Activated T-cell treated with anti-CD3 and anti-CD28 coated beads for 48 hours (primary cell): Measurements from ENCODE around the gene HCST.
"Not testable (repeated sequence)": the region's sequence is repeated elsewhere in the genome, so short reads cannot be mapped to it uniquely, and the experiment has no call there.

Experiments
- DNase-seq: peaks from one replicate; pipeline ENCODE4 v3.0.0-alpha.2; 2020; ENCODE audit warnings: low read depth

Gene HCST

DNA sequence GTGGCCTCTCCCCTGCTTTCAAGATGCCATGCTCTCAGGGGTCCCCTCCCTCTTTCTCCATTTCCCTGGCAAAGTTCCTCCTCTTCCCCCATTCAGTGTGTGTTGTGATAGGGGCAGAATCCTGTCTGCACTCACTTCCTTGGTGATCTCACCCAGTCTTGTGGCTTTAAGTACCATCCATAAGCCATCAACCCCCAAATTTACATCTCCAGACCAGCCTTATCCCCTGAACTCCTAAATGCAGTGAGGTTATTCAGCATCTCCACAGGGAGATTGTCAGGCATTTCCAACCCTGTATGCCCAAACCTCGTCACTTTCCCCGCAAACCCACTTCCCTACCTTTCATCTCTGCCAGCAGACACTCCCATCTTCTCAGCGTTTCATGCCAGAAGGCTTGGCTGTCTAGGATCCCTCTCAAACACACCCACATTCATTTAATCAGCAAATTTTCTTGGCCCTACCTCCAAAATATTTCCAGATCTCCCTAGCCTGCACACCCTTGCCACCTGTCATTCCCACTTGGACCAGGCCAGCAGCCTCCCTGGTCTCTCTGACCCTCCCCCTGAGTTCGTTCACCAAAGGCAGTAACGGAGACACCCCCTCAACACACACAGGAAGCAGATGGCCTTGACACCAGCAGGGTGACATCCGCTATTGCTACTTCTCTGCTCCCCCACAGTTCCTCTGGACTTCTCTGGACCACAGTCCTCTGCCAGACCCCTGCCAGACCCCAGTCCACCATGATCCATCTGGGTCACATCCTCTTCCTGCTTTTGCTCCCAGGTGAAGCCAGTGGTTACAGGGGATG is at the start of gene HCST:
Gene HCST, plus strand, starts transcription at position 676 of the 808 bp plus-strand sequence. Its CDS starts 65 bp downstream, at position 741.
- no peak for DNase-seq

GRCh38 chr19:35853038-35853756 is 49.1 kb upstream of the HCST start:
- no peak for DNase-seq

DNA sequence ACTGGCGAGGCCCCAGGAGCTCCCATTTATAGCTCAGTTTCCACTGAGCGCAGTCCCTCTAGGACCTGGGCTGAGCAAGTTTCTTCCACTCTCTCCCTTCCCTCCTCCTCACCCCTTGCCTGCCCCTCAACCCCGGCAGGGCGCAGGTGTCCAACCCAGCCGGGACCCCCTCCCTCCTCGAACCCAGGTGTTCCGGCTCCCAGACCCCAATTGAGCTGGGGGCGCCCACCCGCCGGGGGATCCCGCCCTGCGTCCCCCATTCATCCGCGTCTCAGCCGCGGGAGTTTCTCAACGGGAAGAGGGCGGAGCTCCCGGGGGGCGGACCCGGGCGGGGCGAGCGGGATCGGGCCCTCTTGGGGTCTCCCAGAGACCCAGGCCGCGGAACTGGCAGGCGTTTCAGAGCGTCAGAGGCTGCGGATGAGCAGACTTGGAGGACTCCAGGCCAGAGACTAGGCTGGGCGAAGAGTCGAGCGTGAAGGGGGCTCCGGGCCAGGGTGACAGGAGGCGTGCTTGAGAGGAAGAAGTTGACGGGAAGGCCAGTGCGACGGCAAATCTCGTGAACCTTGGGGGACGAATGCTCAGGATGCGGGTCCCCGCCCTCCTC is 45.7 kb upstream of the HCST start, which contains the start of gene KIRREL2:
Gene KIRREL2, plus strand, starts transcription at position 366 of the 604 bp plus-strand sequence. Its CDS starts 209 bp downstream, at position 575.
- DNase-seq: no peak

GRCh38 chr19:35858311-35858710 is 44.0 kb upstream of the HCST start:
- DNase-seq: no peak

DNA sequence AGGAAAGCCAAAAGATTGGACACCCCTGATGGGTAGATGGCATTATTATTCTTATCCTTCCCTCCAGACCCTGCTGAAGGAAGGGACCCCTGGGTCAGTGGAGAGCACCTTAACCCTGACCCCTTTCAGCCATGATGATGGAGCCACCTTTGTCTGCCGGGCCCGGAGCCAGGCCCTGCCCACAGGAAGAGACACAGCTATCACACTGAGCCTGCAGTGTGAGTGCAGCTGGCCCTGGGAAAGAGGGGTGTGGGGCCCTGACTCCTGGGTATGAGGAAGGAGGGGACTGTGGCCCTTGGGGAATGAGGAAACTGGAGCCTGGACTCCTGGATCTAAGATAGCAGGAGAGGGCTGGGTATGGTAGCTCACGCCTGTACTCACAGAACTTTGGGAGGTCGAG is 42.9 kb upstream of the HCST start:
- DNase-seq: no peak

DNA sequence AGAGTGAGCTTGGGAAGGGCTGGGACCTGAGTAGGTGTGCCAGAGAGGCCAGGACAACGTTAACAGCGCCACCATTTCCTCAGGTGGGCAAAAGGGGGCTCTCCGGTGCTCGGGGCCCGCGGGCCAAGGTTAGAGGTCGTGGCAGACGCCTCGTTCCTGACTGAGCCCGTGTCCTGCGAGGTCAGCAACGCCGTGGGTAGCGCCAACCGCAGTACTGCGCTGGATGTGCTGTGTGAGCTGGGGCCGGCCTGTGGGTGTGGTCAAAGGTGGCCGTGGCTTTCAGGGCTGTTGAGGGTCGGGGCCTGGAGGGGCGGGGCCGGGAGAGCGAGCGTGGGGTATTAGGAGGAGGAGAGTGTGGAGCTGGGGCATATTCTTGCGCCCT is 41.9 kb upstream of the HCST start:
- DNase-seq: no peak

- no peak for DNase-seq
Measured at GRCh38 chr19:35860818-35861639, 41.3 kb upstream of the HCST start.

- DNase-seq: no peak
Measured at GRCh38 chr19:35861640-35862160, 40.6 kb upstream of the HCST start.

DNA sequence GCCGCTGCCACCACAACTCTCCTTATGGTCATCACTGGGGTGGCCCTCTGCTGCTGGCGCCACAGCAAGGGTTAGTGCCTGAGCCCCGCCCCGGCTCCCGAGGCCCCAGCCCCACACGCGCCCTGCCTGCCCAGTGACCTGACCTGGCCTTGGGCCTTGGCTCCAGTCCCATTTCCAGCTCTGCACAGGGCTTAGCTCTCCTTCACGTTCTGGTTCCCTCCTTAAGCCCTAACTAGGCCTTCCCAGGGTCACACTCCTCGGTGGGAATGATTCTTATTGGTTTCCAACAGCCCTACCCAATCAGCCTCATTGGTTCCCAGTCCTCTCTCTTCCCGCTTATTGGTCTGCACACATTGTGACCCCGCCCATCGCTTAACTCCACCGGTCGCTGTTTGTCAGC is 39.8 kb upstream of the HCST start:
- no peak for DNase-seq

- DNase-seq: no peak
Measured at GRCh38 chr19:35863018-35863417, 39.3 kb upstream of the HCST start.

- peak; percentile 74 for DNase-seq
Measured at GRCh38 chr19:35868172-35868822, 34.0 kb upstream of the HCST start, which contains the start of gene APLP1. TSS of gene APLP1 (plus strand) at chr19:35868574. CDS start at chr19:35868637, 63 bp downstream.

DNA sequence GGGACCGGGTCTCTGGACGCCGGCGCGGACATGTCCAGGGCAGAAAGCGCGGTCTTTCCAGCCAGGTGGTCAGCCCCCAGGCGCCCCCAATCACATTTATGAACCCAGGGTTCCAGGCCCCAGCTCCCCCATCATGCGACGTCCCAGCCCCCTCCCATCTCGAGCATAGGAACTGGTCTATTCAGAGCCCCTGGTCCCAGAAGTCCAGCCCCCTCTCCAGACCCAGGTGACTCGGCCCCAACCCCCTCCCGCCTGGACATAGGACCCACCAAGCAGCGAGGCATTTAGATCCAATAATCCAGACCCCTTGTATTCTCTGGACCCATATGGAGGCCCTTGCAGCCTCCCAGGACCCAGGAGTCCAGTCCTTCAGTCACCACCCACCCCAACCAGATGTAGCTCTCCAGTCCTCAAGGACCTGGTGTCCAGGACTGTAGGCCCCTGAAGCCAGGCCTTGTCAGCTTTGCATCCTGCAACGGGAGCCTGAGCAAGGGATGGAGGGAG is 33.5 kb upstream of the HCST start:
- DNase-seq: no peak

- DNase-seq: peak; percentile 88
Measured at GRCh38 chr19:35869327-35870123, 32.8 kb upstream of the HCST start.

DNA sequence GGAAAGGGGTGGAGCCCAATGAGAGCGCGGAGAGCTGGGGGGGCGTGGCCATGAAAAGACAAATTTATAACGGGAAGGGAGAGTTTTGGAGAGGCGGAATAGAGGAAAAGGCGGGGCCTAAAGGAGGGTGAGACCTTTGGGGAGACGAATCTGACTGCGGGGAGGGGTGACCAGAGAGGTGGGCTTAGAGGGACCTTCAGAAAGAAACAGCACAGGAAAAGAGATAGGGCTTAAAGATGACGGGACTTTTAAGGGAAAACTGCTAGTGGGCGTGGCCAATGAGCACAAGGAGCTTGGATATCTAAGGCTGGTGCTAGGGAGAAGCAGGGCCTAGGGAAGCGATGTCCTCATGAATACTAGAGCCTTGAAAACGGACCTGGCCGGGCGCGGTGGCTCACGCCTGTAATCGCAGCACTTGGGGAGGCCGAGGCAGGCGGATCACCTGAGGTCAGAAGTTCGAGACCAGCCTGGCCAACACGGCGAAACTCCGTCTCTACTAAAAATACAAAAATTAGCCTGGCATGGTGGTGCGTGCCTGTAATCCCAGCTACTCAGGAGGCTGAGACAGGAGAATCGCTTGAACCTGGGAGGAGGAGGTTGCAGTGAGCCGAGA is 32.1 kb upstream of the HCST start:
- not testable (repeated sequence) for DNase-seq

- no peak for DNase-seq
Measured at GRCh38 chr19:35870798-35871197, 31.5 kb upstream of the HCST start.

DNA sequence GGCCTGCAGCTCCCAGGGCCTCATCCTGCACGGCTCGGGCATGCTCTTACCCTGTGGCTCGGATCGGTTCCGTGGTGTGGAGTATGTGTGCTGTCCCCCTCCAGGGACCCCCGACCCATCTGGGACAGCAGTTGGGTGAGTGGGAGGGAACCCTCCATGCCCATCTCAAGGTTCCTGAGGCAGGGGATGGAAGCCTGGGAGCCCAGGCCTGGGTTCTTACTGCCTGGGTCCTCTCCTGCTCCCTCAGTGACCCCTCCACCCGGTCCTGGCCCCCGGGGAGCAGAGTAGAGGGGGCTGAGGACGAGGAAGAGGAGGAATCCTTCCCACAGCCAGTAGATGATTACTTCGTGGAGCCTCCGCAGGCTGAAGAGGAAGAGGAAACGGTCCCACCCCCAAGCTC is 30.7 kb upstream of the HCST start:
- no peak for DNase-seq

DNA sequence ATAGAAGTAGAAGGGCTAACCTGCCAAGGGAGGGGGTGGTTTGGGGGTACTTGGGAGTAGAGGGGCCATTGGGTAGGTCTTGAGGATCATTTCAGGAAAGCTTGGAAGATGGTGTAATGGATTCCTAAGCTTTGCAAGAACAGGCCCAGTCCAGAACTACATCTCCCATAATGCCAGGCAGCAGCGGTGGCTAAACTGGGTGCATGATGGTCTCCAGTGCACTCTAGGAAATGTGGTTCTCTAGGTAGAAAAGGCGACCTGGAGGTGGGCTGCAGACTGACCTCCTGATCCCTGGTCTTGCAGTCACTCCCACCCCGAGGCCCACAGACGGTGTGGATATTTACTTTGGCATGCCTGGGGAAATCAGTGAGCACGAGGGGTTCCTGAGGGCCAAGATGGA is 30.1 kb upstream of the HCST start:
- no peak for DNase-seq

DNA sequence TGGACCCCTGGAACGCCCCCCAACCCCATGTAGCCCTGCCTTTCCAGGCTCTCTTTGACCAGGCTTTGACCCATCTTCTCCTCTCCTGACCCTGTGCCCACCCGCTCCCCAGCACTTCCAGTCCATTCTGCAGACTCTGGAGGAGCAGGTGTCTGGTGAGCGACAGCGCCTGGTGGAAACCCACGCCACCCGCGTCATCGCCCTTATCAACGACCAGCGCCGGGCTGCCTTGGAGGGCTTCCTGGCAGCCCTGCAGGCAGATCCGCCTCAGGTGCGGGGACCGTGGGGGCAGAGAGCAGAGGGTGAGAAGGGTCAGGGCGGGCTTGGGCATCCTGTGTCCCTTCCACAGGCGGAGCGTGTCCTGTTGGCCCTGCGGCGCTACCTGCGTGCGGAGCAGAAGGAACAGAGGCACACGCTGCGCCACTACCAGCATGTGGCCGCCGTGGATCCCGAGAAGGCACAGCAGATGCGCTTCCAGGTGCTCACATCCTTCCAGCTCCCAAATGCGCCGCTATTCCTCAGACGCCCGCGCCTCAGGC is 27.9 kb upstream of the HCST start:
- DNase-seq: no peak

DNA sequence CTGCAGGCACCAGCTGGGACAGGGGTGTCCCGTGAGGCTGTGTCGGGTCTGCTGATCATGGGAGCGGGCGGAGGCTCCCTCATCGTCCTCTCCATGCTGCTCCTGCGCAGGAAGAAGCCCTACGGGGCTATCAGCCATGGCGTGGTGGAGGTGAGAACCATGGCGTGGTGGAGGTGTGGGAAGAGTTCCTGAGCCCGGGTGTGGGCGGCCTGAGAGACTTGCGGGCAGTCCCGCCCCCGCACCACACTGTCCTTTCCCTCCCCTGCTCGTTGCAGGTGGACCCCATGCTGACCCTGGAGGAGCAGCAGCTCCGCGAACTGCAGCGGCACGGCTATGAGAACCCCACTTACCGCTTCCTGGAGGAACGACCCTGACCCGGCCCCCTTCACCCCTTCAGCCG is 23.3 kb upstream of the HCST start:
- DNase-seq: no peak
